Stimulated activated CD8-positive, alpha-beta memory T cell treated with anti-CD3 and anti-CD28 coated beads, Interleukin-4, amount 100 ng/mL, for 24 hours (primary cell): ENCODE results near the gene PLCB1.
"Not testable (repeated sequence)": the region's sequence is repeated elsewhere in the genome, so short reads cannot be mapped to it uniquely, and the experiment has no call there.

Source experiments
- DNase-seq: peaks from one replicate; pipeline ENCODE4 v3.0.0-alpha.2; 2020; ENCODE audit warnings: low read depth

Gene PLCB1

DNA sequence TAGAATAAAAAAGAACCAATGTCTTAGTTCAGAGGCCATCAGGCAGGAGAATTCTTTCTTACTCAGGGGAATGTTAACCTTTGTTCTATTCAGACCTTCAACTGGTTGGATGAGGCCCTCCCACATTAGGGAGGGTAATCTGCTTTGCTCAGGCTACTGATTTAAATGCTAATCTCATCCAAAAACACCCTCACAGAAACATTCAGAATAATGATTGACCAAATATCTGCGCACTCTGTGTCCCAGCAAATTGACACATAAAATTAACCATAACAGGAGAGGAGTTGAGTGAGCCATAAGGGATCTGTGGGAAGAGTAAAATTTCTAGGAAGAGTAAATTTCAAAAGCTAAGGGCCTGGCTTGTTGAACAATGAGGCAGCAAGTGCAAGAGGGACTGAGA is 702.8 kb downstream of the PLCB1 start:
- no peak for DNase-seq

DNA sequence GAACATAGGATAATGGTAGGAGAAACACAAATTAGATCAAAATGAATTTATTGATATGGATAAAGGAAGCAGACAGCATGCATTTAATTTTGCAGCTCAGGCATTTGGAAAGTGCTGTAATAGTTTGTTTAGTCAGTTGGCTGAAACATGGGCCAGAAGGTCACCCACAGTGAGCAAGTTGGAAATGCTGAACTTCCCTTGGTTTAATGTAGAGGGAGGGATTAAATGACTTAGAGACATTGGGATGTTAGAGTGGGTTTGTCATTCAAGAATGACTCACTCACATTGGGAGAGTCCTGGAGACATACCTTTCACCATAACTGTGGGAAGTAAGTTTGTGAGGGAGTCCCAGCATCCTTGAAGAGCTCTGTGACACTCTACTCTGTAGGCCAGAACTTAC is 705.3 kb downstream of the PLCB1 start:
- no peak for DNase-seq

DNA sequence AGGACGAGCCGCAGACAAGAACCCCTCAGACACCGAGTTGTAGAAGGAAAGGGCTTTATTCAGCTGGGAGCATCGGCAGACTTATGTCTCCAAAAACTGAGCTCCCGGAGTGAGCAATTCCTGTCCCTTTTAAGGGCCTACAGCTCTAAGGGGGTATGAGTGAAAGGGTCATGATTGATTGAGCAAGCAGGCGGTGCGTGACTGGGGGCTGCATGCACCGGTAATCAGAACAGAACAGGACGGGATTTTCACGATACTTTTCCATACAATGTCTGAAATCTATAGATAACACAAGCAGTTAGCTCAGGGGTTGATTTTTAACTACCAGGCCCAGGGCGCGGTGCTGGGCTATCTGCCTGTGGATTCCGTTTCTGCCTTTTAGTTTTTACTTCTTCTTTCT is 710.5 kb downstream of the PLCB1 start:
- DNase-seq = no peak

GRCh38 chr20:8844179-8844578 is 712.1 kb downstream of the PLCB1 start:
- no peak for DNase-seq

DNA sequence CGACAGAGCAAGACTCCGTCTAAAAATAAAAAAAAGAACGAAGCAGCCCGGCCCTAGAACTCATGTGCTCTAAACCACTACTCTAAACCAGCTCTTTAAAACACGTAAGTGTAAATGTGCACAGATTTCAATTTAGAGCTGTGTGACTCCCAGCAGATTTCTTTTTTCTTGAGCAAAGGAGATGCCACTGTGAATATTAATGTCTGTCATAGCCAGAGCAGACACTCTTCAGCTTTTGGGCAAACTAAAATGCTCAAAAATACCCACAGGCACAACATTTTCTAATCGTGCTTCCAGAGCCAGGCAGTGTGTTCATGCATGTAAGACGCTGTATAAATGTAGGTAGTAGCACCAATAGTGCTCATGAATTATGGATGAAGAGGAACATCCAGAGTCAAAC is 717.9 kb downstream of the PLCB1 start:
- DNase-seq = no peak

GRCh38 chr20:8851446-8851845 is 719.4 kb downstream of the PLCB1 start:
- DNase-seq = no peak

DNA sequence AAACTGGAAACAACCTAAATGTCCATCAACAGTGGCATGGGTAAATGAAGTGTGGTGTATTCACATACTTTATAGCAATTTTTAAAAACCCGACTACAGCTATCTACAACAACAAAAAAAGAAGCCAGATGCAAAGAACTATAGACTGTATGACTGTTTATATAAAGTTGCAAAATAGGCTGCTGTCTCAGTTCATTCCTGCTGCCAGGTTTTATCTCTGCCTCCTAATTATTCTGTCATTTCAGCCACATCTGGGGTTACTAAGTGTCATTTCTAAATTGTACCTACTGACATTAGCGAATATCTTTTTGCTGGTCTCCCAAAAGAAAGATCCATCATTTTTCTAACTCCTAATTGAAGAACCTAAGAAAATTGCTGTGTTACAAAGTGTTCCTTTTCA is 719.9 kb downstream of the PLCB1 start:
- not testable (repeated sequence) for DNase-seq

- DNase-seq = not testable (repeated sequence)
Observed at GRCh38 chr20:8853211-8853610, 721.1 kb downstream of the PLCB1 start.

DNA sequence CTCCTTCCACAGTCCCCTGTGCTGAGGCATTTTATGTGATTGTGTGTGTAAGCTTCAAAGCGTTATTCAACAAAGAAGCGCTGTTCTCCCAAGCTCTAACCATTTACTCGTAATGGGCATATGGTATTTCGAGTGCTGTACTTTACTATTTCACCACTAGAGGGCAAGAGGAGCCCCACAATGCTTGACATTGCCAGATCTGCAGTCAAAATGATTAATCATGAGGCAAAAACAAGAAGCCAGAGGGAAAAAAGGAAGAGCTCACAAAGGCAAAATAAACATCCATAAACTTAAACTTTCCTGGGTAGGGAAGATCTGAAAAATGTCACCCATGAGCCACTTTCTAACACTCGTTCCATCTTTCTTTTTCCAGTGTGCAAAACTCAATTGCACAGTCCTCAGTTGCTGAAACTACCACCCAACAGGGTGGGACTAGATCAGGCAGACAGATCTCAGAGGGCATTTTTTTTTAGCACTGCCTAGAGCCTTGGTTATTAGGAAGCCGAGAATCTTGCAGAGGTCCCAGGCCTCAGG is 721.8 kb downstream of the PLCB1 start:
- DNase-seq = no peak

- DNase-seq = no peak
Observed at GRCh38 chr20:8854571-8854970, 722.5 kb downstream of the PLCB1 start.

- DNase-seq = no peak
Observed at GRCh38 chr20:8855315-8855714, 723.2 kb downstream of the PLCB1 start.

- DNase-seq = no peak
Observed at GRCh38 chr20:8856668-8857067, 724.6 kb downstream of the PLCB1 start.

DNA sequence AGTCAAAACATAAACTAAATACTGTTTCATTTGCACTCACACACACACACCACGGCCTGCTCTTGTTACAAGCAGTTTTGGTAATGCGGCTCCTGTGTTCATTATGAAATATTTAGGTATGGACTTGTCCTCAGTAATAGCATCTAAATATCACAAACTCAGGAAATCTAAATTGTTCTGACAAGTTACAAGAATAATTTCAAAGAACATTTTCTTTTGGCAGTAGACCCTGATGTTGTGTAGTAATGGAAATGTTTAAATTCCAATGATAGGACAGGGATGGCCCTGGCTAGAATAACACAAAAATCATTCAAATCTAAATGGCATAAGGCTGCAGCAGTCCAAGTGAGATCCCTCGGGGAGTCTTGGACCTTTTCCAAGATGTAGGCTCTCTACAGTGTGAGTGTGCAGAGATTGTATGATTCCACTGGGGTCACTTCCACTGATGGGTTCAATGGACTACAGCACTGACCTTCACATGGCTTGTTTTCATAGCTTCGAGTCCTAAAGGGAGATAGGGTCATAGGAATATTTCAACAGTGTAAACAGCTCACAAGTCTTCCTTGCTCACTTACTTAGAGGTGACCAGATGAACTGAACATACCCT is 726.2 kb downstream of the PLCB1 start:
- DNase-seq = no peak

DNA sequence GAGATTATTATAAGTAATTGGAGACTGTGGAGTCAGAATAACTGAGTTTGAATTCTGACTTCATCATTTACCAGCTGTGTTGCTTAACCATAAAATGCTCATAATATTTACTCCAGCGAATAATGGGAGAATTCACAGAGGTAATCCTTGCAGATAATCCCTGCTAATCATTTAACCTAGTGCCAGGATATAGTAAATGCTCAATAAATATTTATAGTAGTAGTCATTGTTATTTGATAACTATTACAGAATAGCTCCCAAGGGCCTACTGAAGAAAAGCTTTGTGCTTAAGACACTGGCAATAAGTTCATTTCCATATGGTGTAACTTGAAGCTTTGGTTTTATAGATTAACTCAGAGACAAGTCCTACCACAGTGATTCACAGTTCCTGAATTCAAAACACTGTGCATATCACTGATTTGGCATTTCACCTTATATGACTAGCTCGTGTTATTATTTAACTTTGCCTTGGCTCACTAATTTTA is 728.0 kb downstream of the PLCB1 start:
- no peak for DNase-seq

GRCh38 chr20:8862092-8862491 is 730.0 kb downstream of the PLCB1 start:
- no peak for DNase-seq

- DNase-seq = no peak
Observed at GRCh38 chr20:8865636-8866035, 733.6 kb downstream of the PLCB1 start.

- no peak for DNase-seq
Observed at GRCh38 chr20:8867038-8867740, 735.1 kb downstream of the PLCB1 start.

GRCh38 chr20:8870652-8871051 is 738.6 kb downstream of the PLCB1 start:
- no peak for DNase-seq

DNA sequence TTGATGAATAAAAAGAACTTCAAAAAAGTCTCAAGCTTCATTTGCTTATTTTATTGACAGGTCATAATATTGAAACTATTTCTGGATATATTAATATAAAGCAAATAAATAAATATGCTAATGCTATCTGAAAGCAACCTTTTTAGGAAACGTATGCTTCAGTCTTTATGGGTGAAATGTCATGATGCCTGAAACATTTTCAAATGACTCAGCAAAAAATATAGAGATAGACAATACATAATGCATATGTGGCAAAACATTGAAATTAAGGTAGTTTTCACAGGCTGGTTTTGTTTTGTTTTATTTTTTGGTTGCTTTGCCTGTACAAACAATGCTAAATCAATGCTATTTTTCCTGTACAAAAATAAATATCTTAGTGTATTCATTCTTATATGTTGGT is 742.4 kb downstream of the PLCB1 start:
- DNase-seq = no peak

- DNase-seq = no peak
Observed at GRCh38 chr20:8875586-8875985, 743.5 kb downstream of the PLCB1 start.

DNA sequence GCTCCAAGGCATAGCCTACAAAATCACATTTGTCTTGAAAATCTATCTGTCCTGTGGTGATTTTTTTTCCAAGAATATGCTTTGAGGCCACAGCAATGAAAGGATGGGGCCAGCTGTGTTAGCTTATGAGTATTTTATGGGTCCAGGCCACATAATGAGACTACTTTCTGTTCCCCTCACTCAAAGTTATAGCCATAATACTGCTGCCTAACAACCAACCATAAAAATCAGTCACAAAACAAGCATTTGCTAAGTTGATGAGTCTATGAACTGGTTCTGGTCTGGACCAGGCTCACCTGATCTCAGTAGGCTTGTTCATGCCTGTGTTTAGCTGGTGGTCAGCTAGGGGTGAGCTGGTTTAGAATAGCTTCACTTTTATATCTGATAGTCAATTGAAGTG is 744.3 kb downstream of the PLCB1 start:
- DNase-seq = no peak

GRCh38 chr20:8877294-8877693 is 745.2 kb downstream of the PLCB1 start:
- DNase-seq = no peak

- no peak for DNase-seq
Observed at GRCh38 chr20:8879669-8880068, 747.6 kb downstream of the PLCB1 start.
